NCI-H2196 (cell line): ENCODE data around the gene CHCHD6.

Source experiments
- DNase-seq: peaks from one replicate; lab custom pipeline; 2025; ENCODE audit not compliant: unreplicated experiment; lab: John Stamatoyannopoulos, UW

CHCHD6 gene

DNA sequence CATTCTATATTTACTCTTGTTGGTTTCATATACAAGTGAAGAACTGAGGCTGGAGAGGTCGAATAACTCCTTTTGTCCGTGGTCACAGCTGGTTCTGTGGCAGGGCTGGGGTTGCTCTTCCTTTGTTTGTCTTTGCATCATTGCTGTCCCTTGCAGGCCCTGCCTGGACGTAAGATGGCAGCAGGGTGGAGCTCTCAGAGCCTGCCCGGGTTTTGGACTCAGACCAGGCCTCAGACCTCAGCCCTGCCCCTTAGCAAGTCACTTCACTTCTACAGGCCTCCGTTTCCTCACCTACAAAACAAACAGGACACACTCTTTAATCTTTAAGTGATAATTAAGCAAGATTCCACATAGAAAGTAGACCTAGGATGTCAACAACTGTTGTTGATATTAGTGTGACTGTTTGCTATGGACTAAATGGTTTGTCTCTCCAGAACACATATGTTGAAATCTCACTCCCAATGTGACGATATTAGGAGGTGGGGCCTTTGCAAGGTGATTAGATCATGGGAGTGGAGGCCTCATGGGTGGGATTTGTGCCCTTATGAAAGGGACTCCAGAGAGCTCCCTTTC is 213.3 kb downstream of the CHCHD6 start:
- no peak for DNase-seq

DNA sequence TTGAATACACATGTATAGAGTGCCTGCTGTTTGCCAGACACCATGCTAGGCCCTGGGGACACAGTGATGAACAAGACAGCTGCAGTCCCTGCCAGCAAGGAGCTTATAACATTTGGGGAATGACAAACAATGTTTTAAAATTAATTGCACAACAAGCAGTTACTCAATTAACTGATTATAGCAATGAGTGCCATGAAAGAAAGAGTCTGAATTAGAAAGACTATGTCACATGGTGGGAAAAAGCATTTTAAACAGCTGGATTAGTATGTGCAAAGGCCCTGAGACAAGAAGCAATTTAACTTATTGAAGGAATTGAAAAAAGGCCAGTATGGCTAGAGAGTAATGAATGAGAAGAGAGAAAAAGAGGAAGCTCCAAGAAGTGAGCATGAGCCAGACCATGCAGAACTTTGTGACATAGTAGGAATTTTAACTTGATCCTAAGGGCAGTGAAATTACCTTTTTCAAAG is 214.3 kb downstream of the CHCHD6 start:
- DNase-seq = no peak

GRCh38 chr3:126921085-126921824 is 217.2 kb downstream of the CHCHD6 start:
- no peak for DNase-seq

DNA sequence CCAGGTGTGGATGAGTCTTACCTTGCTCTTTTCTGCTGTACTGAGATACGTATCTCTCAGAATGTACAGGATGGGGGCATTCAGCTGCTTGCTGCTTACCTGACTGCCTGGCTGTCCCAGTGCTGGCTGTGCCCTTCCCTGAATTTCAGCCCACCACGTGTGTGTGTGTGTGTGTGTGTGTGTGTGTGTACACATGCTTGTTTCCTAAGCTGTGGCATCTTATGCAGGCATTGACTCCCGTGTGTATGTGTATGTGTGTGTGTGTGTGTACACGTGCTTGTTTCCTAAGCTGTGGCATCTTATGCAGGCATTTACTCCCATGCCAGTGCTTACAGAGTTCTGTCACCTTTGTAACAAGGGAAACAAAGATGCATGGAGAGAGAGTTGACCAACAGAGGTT is 218.4 kb downstream of the CHCHD6 start:
- DNase-seq = no peak

GRCh38 chr3:126923423-126923822 is 219.4 kb downstream of the CHCHD6 start:
- DNase-seq = no peak

- no peak for DNase-seq
These were observed 219.9 kb downstream of the CHCHD6 start for GRCh38 chr3:126923895-126924294.

DNA sequence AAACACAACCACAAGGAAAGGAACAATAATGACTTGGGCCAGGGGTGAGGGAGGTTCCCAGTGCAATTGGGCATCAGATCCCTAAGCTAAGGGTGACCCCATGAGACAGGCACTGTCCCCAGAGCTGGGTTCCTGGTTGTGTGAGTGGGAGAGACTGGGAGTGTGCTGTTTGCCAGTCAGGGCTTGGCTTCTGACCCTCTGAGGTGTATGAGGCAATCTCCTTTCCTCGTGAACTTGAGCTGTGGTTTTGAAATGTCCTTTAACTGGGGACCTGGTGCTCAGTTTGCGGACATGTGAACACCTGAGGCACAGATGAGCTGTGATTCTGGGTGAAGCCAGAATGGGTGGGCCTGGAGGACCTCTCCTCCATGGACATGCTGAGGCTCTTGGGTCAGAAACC is 220.4 kb downstream of the CHCHD6 start:
- no peak for DNase-seq

DNA sequence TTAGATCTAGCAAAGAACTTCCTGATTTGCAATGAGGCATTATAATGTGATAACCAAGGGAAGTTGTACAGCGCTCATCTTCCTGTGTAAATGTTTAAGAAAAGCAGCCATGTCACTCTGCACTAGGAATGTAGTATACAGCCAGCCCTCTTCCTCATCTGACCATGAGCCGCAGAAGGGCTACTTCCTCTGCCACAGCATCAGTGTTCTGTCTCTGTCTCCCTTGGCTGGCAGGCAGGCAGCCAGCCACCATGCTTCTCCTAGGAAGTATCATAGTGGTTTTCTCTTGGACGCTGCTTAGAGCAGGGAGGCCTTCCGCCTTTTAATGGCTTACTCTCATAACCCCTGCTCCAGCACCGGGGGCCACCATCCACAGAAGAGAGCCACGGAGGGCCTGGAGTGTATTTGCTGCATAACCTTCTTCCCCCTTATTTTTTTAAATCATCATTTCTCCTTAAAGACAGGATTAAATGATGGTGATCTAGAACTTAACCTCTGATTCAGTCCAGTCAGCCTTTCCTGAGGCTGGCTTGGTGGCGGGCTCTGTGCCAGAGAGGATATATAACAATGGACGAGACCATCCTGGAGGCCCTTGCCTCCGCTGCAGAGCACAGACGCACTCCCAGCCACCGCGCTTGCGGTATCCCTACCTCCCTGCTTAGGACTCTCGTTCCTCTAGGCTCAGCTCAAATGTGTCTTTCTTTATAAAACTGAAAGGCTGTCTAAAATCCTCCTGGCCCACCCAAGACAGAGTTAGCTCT is 221.6 kb downstream of the CHCHD6 start:
- no peak for DNase-seq

- DNase-seq = no peak
These were observed 222.8 kb downstream of the CHCHD6 start for GRCh38 chr3:126926684-126927400.

DNA sequence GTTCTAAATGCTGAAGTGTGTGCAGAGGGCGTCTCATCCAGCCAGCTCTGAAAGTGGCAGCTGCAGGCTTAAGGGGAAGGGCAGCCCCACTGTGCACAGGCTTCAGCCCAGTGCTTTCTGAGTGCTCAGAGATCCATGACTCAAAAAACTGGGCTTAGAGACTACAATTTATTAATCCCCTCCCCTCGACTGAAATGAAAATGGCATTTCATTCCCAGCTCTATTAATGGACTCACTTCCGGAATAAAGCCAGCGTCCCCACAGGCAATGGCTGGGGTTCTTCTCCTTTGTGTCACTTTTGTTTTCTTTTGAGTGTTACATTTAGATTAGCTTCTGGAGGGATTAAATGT is 223.3 kb downstream of the CHCHD6 start:
- no peak for DNase-seq

- no peak for DNase-seq
These were observed 223.8 kb downstream of the CHCHD6 start for GRCh38 chr3:126927846-126928245.

DNA sequence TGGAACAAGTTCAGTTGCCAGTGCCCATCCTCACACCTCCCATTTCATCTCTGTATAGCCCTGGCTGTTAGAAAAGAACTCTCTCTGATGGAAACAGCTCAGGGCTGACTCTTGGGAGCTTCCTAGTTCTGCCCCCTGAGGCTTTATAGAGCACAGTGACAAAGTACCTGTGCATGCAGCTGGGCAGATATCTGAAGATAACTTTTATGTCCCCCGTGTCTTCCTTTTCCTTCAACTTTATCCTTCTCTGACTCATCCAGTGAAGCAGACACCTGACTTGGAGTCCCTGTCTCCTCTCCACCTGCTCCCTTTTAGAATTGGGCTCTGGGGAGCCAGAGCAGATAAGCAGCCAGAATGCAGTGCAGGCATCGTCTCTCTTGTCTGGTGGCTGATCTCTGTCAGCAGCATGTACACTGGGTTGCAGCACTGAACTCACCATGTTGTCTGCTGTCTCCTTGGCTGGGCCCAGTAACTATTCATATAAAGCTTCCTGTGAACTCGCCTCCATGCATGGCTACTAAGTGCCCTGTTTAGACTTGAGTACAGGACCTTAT is 225.0 kb downstream of the CHCHD6 start:
- DNase-seq = no peak

- no peak for DNase-seq
These were observed 227.0 kb downstream of the CHCHD6 start for GRCh38 chr3:126930936-126931600.

DNA sequence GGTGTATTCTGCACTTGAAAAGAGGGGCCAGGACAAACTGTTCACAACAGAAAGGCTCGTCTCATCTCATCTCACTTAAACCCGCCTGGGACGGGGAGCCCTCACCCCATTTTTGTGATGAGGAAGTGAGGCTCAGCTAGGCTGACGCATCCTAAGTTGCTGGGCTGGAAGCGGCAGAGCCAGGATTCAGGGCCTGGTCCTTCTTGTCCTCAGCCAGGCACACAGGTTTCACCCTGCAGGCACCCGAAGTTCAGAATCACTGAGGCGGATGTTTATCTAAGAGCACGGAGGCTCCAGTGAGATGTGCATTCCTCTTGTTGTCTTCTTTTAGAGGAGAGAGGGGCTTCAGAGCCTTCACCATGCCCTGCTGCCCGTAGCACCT is 227.8 kb downstream of the CHCHD6 start:
- DNase-seq = no peak

GRCh38 chr3:126932188-126932931 is 228.3 kb downstream of the CHCHD6 start:
- DNase-seq = no peak

GRCh38 chr3:126934031-126934531 is 230.0 kb downstream of the CHCHD6 start:
- DNase-seq = no peak

- DNase-seq = no peak
These were observed 231.0 kb downstream of the CHCHD6 start for GRCh38 chr3:126934991-126935390.

- no peak for DNase-seq
These were observed 231.9 kb downstream of the CHCHD6 start for GRCh38 chr3:126935756-126936509.

GRCh38 chr3:126936853-126937425 is 232.9 kb downstream of the CHCHD6 start:
- no peak for DNase-seq
